ENCODE results near the gene FAM149B1.

FAM149B1 gene

GRCh38 chr10:73159038-73159648, 8.8 kb upstream of the FAM149B1 start:
- TF ChIP-seq CTCF (IDR thresholded peaks at IDR 0.05; ENCODE audit: extremely low read depth, insufficient read depth, missing control alignments), result peak; percentile 70
- in situ Hi-C loops (cut with MboI; ENCODE audit: low pct_unique_long_range_greater_than_20kb, low sequenced_read_pairs, unreplicated experiment), result no loop called here
- DNase-seq (ENCODE audit: low spot score), result peak; percentile 42

GRCh38 chr10:73161079-73161478, 6.8 kb upstream of the FAM149B1 start:
- no peak for DNase-seq (ENCODE audit: low spot score)
- no peak for TF ChIP-seq CTCF (IDR thresholded peaks at IDR 0.05; ENCODE audit: extremely low read depth, insufficient read depth, missing control alignments)
- in situ Hi-C loops (cut with MboI; ENCODE audit: low pct_unique_long_range_greater_than_20kb, low sequenced_read_pairs, unreplicated experiment), result no loop called here

- TF ChIP-seq CTCF (IDR thresholded peaks at IDR 0.05; ENCODE audit: extremely low read depth, insufficient read depth, missing control alignments), result no peak
- in situ Hi-C loops (cut with MboI; ENCODE audit: low pct_unique_long_range_greater_than_20kb, low sequenced_read_pairs, unreplicated experiment), result no loop called here
- DNase-seq (ENCODE audit: low spot score), result no peak
Observed at GRCh38 chr10:73161662-73162061, 6.3 kb upstream of the FAM149B1 start.

- in situ Hi-C loops (cut with MboI; ENCODE audit: low pct_unique_long_range_greater_than_20kb, low sequenced_read_pairs, unreplicated experiment), result no loop called here
- TF ChIP-seq CTCF (IDR thresholded peaks at IDR 0.05; ENCODE audit: extremely low read depth, insufficient read depth, missing control alignments), result no peak
- DNase-seq (ENCODE audit: low spot score), result no peak
Observed at GRCh38 chr10:73163096-73163495, 4.8 kb upstream of the FAM149B1 start.

GRCh38 chr10:73166972-73167371, 947 bp upstream of the FAM149B1 start:
- no peak for TF ChIP-seq CTCF (IDR thresholded peaks at IDR 0.05; ENCODE audit: extremely low read depth, insufficient read depth, missing control alignments)
- in situ Hi-C loops (cut with MboI; ENCODE audit: low pct_unique_long_range_greater_than_20kb, low sequenced_read_pairs, unreplicated experiment), result no loop called here

GRCh38 chr10:73167458-73167782, 499 bp upstream of the FAM149B1 start:
- peak; percentile 19 for DNase-seq (ENCODE audit: low spot score)
- in situ Hi-C loops (cut with MboI; ENCODE audit: low pct_unique_long_range_greater_than_20kb, low sequenced_read_pairs, unreplicated experiment), result no loop called here
- no peak for TF ChIP-seq CTCF (IDR thresholded peaks at IDR 0.05; ENCODE audit: extremely low read depth, insufficient read depth, missing control alignments)

More at GRCh38 chr10:73166972-73167371, 947 bp upstream of the FAM149B1 start:
- no peak for DNase-seq (ENCODE audit: low spot score)

- in situ Hi-C loops (cut with MboI; ENCODE audit: low pct_unique_long_range_greater_than_20kb, low sequenced_read_pairs, unreplicated experiment), result no loop called here
- DNase-seq (ENCODE audit: low spot score), result no peak
- TF ChIP-seq CTCF (IDR thresholded peaks at IDR 0.05; ENCODE audit: extremely low read depth, insufficient read depth, missing control alignments), result no peak
Observed at GRCh38 chr10:73168465-73168803, 515 bp downstream of the FAM149B1 start.

Data from GM13977 (cell line).